ENCODE data around the gene SUFU. TPM values are rescaled to one million over a fixed set of nuclear protein-coding genes. Genes with fewer than 3 reads are reported as not detected.
A peak's percentile ranks its signal among the peaks of the same experiment; 100 is the strongest.

Gene SUFU
- total and polyA plus RNA-seq, 2 donors: 2.6 to 4.3 TPM

DNA sequence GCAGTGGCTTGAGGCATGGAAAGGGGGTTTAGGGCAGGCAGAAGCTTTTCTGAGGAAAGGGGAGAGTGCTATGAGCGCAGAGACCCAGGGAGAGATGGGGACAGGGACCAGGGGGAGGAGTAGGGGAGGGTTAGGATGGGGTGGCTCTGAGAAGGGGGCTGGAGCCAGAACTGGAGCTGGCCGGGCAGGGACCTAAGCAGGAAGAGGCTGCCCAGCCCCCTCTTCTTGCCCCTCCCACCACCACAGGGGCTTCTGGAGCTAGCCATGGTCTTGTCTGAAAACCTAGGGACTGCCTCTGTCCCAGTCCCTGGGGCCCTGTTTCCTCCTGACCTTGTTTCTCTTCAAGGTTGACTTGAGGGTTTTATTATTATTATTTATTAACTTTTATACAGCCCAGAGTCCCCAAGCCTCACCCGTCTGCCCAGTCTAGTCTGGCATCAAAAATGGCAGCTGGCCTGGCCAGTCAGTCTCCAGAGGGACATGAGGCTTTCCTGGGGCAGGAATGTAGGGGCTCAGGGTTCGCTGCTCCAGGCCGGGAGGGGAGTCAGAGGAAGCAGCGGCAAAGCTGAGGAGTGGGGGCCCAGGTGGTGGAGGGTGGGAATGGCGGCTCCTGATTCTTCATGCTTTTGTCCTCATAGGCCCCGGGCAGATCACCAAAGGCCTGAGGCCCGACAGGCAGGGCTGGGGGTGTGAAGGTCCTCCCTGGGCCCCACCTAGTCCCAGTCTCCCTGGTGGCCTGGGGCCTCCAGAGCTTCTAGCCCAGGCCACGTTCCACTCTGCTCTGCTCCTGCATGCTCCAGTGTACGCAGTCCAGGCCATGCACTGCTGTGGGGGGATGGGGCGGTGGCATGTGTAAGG, 146.3 kb downstream of the SUFU start:
- Histone ChIP-seq H3K27me3 (ENCODE audit: control insufficient read depth in 2 of 2, insufficient read depth in 1 of 2, low read length in 1 of 2) (no peaks in the 10 kb centered on the region), H3K27ac (ENCODE audit: low read depth in 1 of 2, low read length in 1 of 2) (peak overlapping the region; percentile 58 to 99), H3K36me3 (ENCODE audit: control insufficient read depth in 2 of 2, insufficient read depth in 2 of 2, low read length in 1 of 2) (peaks cover 36 to 51% of the 10 kb centered on the region in 2 donors), H3K4me1 (ENCODE audit: control insufficient read depth in 2 of 2, insufficient read depth in 2 of 2, low read length in 2 of 2) (peaks cover 55 to 81% of the 10 kb centered on the region in 2 donors), H3K4me3 (ENCODE audit: low read length in 2 of 2) (peak overlapping the region; percentile 32 to 39), H3K9me3 (ENCODE audit: control insufficient read depth in 2 of 2, insufficient read depth in 1 of 2, low read length in 1 of 2) (peaks cover 0 to 6% of the 10 kb centered on the region in 2 donors)
- DNase-seq (ENCODE audit: low read depth in 6 of 9, low spot score in 9 of 9): no peak
- WGBS: 87% methylated on average over 12 of the region's 12 CpGs

DNA sequence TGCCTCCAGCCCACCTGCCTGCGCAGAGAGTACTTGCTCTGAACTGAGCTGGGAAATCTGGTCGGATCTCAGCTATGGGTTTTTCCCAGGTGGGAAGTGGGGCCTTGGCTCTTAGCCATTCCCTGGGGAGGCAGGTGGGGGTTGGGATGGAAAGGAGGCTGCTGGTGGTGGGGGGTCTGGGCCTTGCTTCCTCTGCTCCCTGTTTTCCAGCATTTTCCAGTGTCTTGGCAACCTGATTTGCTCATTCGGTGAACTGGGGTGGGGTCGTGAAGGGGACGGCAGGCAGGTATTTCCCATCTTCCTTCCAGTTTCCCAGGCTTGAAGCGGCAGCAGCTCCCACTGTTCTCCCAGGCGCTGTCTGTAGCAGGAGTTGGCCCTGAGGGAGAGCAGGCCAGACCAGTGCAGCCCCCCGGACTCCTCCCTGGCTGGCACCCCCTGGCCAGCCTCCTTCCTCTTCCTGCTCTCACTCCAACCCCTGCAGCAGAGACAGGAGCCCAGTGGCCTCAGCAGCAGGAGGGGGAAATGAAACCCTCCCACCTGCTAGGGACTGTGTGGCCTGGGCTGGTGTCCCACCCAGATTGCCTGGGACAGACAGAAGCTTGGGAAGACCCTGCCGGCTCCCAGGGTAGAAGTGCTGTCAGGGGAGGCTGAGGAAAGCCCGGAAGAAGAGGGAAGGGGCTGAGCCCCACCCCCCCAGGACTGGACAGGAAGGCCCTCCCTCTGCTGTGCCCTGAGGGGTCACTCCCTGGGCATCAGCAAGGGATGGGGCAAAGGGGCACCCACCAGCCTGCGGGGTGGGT, 147.1 kb downstream of the SUFU start:
- Histone ChIP-seq H3K36me3 (ENCODE audit: control insufficient read depth in 2 of 2, insufficient read depth in 2 of 2, low read length in 1 of 2) (peaks cover 44 to 59% of the 10 kb centered on the region in 2 donors), H3K27me3 (ENCODE audit: control insufficient read depth in 2 of 2, insufficient read depth in 1 of 2, low read length in 1 of 2) (no peaks in the 10 kb centered on the region), H3K4me3 (ENCODE audit: low read length in 2 of 2) (no peak overlapping the region), H3K9me3 (ENCODE audit: control insufficient read depth in 2 of 2, insufficient read depth in 1 of 2, low read length in 1 of 2) (peaks cover 0 to 6% of the 10 kb centered on the region in 2 donors), H3K4me1 (ENCODE audit: control insufficient read depth in 2 of 2, insufficient read depth in 2 of 2, low read length in 2 of 2) (peaks cover 55 to 81% of the 10 kb centered on the region in 2 donors), H3K27ac (ENCODE audit: low read depth in 1 of 2, low read length in 1 of 2) (peak overlapping the region; percentile 10 to 11)
- 80% methylated on average over 11 of the region's 11 CpGs for WGBS
- no peak for DNase-seq (ENCODE audit: low read depth in 6 of 9, low spot score in 9 of 9)

DNA sequence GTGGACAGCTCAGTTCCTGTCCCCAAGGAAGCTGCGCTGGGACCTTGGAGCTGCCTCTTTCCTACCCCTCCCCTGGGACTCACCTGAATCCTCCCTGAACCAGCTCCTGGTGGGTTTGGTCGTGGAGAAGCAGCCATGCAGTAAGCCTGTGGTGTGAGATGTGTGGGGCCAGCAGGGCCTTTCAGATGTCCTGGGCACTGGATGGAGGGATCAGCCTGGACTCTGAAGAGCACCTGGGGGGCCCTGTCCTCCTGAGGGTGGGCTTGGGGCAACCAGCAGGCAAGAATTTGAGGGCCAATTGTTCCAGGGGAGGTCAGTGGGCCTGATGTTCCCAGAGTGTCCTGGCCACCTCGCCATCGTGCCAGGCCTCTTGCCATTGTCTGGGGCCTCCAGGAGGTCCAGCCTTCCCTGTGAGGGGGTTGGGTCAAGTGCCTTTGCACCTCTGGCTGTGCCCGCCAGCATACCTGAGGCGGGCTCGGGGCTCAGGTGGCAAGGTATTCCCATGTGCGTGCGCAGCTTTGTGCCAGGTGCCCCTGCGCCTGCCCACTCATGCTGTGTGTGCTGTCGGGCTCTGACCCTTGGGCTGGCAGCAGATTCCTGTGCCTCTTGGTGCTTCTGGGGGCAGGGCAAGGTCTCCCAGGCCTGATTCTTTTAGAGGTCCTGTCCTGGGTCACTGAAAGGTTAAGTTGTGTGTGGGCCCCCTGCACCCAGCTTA, 147.8 kb downstream of the SUFU start:
- peak overlapping the region; percentile 10 to 80 for H3K27ac ChIP-seq (ENCODE audit: low read depth in 1 of 2, low read length in 1 of 2)
- H3K9me3 ChIP-seq (ENCODE audit: control insufficient read depth in 2 of 2, insufficient read depth in 1 of 2, low read length in 1 of 2): peaks cover 0 to 6% of the 10 kb centered on the region in 2 donors
- peaks cover 55 to 74% of the 10 kb centered on the region in 2 donors for H3K4me1 ChIP-seq (ENCODE audit: control insufficient read depth in 2 of 2, insufficient read depth in 2 of 2, low read length in 2 of 2)
- H3K36me3 ChIP-seq (ENCODE audit: control insufficient read depth in 2 of 2, insufficient read depth in 2 of 2, low read length in 1 of 2): peaks cover 51 to 66% of the 10 kb centered on the region in 2 donors
- WGBS: 92% methylated on average over 11 of the region's 11 CpGs
- DNase-seq (ENCODE audit: low read depth in 6 of 9, low spot score in 9 of 9): no peak
- no peaks in the 10 kb centered on the region for H3K27me3 ChIP-seq (ENCODE audit: control insufficient read depth in 2 of 2, insufficient read depth in 1 of 2, low read length in 1 of 2)
- H3K4me3 ChIP-seq (ENCODE audit: low read length in 2 of 2): no peak overlapping the region

DNA sequence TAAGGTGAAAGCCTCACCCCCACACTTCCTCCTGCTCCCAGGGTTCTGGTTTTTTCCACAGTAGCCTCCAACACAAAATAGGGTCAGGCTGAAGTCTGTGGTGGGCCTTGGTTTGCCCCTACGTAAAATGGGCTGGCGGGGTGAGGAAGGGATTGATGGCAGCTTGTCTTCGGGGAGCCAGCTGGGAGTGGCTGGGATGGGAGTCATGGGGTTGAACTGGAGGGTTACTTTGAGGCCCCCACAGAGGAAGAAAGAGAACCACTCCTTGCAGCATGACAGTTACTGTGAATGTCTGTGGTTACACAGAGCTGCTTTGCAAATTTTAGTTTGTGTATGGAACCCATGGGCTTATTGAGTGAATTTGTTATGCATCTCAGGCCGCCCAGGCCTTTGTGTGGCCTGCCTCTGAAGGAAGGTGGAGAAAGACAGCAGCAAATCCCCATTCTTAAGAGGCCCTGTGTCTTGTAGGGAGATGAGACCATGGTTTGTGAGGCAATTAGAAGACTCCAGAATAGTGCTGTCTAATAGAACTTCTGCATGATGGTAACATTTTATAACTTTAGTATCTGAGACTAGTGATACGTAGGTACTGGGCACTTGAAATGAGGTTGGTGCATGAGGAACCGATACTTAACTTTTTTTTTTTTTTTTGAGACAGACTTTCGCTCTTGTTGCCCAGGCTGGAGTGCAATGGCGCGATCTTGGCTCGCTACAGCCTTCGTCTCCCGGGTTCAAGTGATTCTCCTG, 148.6 kb downstream of the SUFU start:
- Histone ChIP-seq H3K4me1 (ENCODE audit: control insufficient read depth in 2 of 2, insufficient read depth in 2 of 2, low read length in 2 of 2) (peaks cover 51 to 66% of the 10 kb centered on the region in 2 donors), H3K36me3 (ENCODE audit: control insufficient read depth in 2 of 2, insufficient read depth in 2 of 2, low read length in 1 of 2) (peaks cover 59 to 74% of the 10 kb centered on the region in 2 donors), H3K4me3 (ENCODE audit: low read length in 2 of 2) (no peak overlapping the region), H3K27me3 (ENCODE audit: control insufficient read depth in 2 of 2, insufficient read depth in 1 of 2, low read length in 1 of 2) (no peaks in the 10 kb centered on the region), H3K27ac (ENCODE audit: low read depth in 1 of 2, low read length in 1 of 2) (peak overlapping the region; percentile 53 to 80), H3K9me3 (ENCODE audit: control insufficient read depth in 2 of 2, insufficient read depth in 1 of 2, low read length in 1 of 2) (peaks cover 0 to 1% of the 10 kb centered on the region in 2 donors)
- WGBS: 80% methylated on average over 12 of the region's 12 CpGs
- DNase-seq (ENCODE audit: low read depth in 6 of 9, low spot score in 9 of 9): peak in 1 of 9 donors; percentile 68

DNA sequence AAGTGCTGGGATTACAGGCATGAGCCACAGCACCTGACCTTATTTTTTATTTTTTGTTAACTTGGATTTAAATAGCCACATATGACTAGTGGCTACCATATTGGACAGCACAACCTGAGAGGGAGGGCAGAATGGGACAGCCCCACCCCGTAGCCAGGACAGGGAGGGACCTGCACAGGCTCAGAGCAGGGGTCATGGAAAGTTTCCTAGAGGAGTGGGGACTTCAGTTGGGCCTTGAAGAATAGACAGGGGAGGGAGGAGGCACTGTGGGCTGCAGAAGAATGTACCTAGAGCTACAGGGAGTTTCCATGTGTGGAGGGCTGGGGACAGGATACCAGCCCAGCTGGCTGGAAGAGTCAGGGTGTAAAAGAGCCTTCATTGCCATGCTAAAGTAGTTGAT, 149.3 kb downstream of the SUFU start:
- Histone ChIP-seq H3K36me3 (ENCODE audit: control insufficient read depth in 2 of 2, insufficient read depth in 2 of 2, low read length in 1 of 2) (peaks cover 61 to 76% of the 10 kb centered on the region in 2 donors), H3K27me3 (ENCODE audit: control insufficient read depth in 2 of 2, insufficient read depth in 1 of 2, low read length in 1 of 2) (no peaks in the 10 kb centered on the region), H3K4me1 (ENCODE audit: control insufficient read depth in 2 of 2, insufficient read depth in 2 of 2, low read length in 2 of 2) (peaks cover 45 to 64% of the 10 kb centered on the region in 2 donors), H3K9me3 (ENCODE audit: control insufficient read depth in 2 of 2, insufficient read depth in 1 of 2, low read length in 1 of 2) (no peaks in the 10 kb centered on the region), H3K4me3 (ENCODE audit: low read length in 2 of 2) (no peak overlapping the region), H3K27ac (ENCODE audit: low read depth in 1 of 2, low read length in 1 of 2) (peak overlapping the region; percentile 21 to 47)
- DNase-seq (ENCODE audit: low read depth in 6 of 9, low spot score in 9 of 9): no peak
- WGBS: 96% methylated on average over 1 of the region's 1 CpG

DNA sequence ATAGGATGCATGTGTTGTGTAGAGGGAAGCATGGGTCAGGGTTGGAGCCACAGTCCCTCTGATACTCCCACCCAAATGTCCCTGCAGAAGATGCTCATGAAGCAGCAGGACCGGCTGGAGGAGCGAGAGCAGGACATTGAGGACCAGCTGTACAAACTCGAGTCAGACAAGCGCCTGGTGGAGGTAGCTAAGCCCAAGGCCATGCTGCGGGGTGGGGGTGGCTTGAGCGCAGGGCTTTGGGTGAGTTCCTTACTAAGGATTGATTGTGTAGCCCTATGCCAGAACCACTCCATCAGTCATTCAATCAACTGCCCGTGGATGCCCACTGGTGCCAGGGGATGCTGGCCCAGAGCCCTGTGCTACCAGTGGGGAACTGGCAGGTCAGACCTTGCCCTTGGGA, 150.8 kb downstream of the SUFU start:
- WGBS: 99% methylated on average over 7 of the region's 7 CpGs
- peaks cover 32 to 63% of the 10 kb centered on the region in 2 donors for H3K4me1 ChIP-seq (ENCODE audit: control insufficient read depth in 2 of 2, insufficient read depth in 2 of 2, low read length in 2 of 2)
- DNase-seq (ENCODE audit: low read depth in 6 of 9, low spot score in 9 of 9): no peak
- no peaks in the 10 kb centered on the region for H3K9me3 ChIP-seq (ENCODE audit: control insufficient read depth in 2 of 2, insufficient read depth in 1 of 2, low read length in 1 of 2)
- no peak overlapping the region for H3K27ac ChIP-seq (ENCODE audit: low read depth in 1 of 2, low read length in 1 of 2)
- H3K4me3 ChIP-seq (ENCODE audit: low read length in 2 of 2): no peak overlapping the region
- no peaks in the 10 kb centered on the region for H3K27me3 ChIP-seq (ENCODE audit: control insufficient read depth in 2 of 2, insufficient read depth in 1 of 2, low read length in 1 of 2)
- H3K36me3 ChIP-seq (ENCODE audit: control insufficient read depth in 2 of 2, insufficient read depth in 2 of 2, low read length in 1 of 2): peaks cover 71 to 76% of the 10 kb centered on the region in 2 donors

DNA sequence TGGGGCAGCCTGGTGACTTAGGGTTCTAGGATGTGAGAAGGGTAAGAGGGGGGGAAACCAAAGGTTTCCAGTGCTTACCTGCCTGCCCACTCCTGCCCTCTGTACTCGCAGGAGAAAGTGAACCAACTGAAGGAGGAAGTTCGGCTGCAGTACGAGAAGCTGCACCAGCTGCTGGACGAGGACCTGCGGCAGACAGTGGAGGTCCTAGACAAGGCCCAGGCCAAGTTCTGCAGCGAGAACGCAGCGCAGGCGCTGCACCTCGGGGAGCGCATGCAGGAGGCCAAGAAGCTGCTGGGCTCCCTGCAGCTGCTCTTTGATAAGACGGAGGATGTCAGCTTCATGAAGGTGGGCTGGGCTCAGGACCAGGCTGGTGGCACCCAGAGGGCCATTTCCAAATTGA, 151.2 kb downstream of the SUFU start:
- DNase-seq (ENCODE audit: low read depth in 6 of 9, low spot score in 9 of 9): no peak
- 97% methylated on average over 12 of the region's 12 CpGs for WGBS

DNA sequence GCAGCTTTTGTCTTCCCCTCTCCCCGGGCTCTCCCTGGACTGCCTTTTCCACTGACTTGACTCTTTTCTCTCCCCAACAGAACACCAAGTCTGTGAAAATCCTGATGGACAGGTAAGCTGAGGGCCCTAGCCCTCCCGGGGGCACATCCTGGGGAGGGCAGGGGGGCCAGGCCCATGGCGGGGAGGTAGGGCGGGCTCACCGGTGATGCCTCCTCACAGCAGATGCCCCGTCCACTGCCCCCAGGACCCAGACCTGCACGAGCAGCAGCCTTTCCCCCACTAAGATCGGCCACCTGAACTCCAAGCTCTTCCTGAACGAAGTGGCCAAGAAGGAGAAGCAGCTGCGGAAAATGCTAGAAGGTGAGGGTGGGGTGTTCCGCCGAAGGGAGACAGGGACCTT, 152.3 kb downstream of the SUFU start:
- peaks cover 30 to 62% of the 10 kb centered on the region in 2 donors for H3K4me1 ChIP-seq (ENCODE audit: control insufficient read depth in 2 of 2, insufficient read depth in 2 of 2, low read length in 2 of 2)
- H3K27ac ChIP-seq (ENCODE audit: low read depth in 1 of 2, low read length in 1 of 2): no peak overlapping the region
- peaks cover 0 to 2% of the 10 kb centered on the region in 2 donors for H3K9me3 ChIP-seq (ENCODE audit: control insufficient read depth in 2 of 2, insufficient read depth in 1 of 2, low read length in 1 of 2)
- DNase-seq (ENCODE audit: low read depth in 6 of 9, low spot score in 9 of 9): no peak
- WGBS: 99% methylated on average over 12 of the region's 12 CpGs
- no peaks in the 10 kb centered on the region for H3K27me3 ChIP-seq (ENCODE audit: control insufficient read depth in 2 of 2, insufficient read depth in 1 of 2, low read length in 1 of 2)
- H3K36me3 ChIP-seq (ENCODE audit: control insufficient read depth in 2 of 2, insufficient read depth in 2 of 2, low read length in 1 of 2): peaks cover 62 to 69% of the 10 kb centered on the region in 2 donors
- no peak overlapping the region for H3K4me3 ChIP-seq (ENCODE audit: low read length in 2 of 2)

More for the DNA sequence above, 151.2 kb downstream of the SUFU start:
- no peaks in the 10 kb centered on the region for H3K27me3 ChIP-seq (ENCODE audit: control insufficient read depth in 2 of 2, insufficient read depth in 1 of 2, low read length in 1 of 2)
- peaks cover 30 to 62% of the 10 kb centered on the region in 2 donors for H3K4me1 ChIP-seq (ENCODE audit: control insufficient read depth in 2 of 2, insufficient read depth in 2 of 2, low read length in 2 of 2)
- H3K4me3 ChIP-seq (ENCODE audit: low read length in 2 of 2): no peak overlapping the region
- H3K36me3 ChIP-seq (ENCODE audit: control insufficient read depth in 2 of 2, insufficient read depth in 2 of 2, low read length in 1 of 2): peaks cover 71 to 75% of the 10 kb centered on the region in 2 donors
- H3K9me3 ChIP-seq (ENCODE audit: control insufficient read depth in 2 of 2, insufficient read depth in 1 of 2, low read length in 1 of 2): no peaks in the 10 kb centered on the region
- no peak overlapping the region for H3K27ac ChIP-seq (ENCODE audit: low read depth in 1 of 2, low read length in 1 of 2)

Data from thymus (tissue), 11 donors.